Neuron (in vitro differentiated cells): ENCODE results near the gene SLC18A3.

Experiments used
- H2AFZ ChIP-seq: one replicate; pipeline ENCODE4 v1.6.1; 2013; ENCODE audit warnings: low read depth, mild to moderate bottlenecking, inconsistent platforms, low read length, moderate library complexity
- H3K27me3 ChIP-seq: one replicate; pipeline ENCODE4 v1.6.1; 2013; ENCODE audit warnings: low read length; ENCODE audit not compliant: insufficient read depth
- H3K36me3 ChIP-seq: one replicate; pipeline ENCODE4 v1.6.1; 2013; ENCODE audit warnings: low read length; ENCODE audit not compliant: insufficient read depth
- H3K4me1 ChIP-seq: one replicate; pipeline ENCODE4 v1.6.1; 2013; ENCODE audit warnings: low read length; ENCODE audit not compliant: insufficient read depth
- H3K4me3 ChIP-seq: 2 replicates; pipeline ENCODE4 v1.5.1; 2013; ENCODE audit warnings: mild to moderate bottlenecking, low read length, moderate library complexity
- H3K9me3 ChIP-seq: one replicate; pipeline ENCODE4 v1.6.1; 2013; ENCODE audit warnings: low read length

Gene SLC18A3

GRCh38 chr10:49657606-49658005 is 47.5 kb downstream of the SLC18A3 start:
- H3K9me3 ChIP-seq, result no peaks in the 10 kb centered on the region
- H3K4me1 ChIP-seq, result peaks cover 2% of the 10 kb centered on the region
- H3K4me3 ChIP-seq, result no peak overlapping the region
- peaks cover 4% of the 10 kb centered on the region for H3K27me3 ChIP-seq
- no peaks in the 10 kb centered on the region for H3K36me3 ChIP-seq
- no peak overlapping the region for H2AFZ ChIP-seq

GRCh38 chr10:49661140-49661856 is 51.2 kb downstream of the SLC18A3 start:
- no peaks in the 10 kb centered on the region for H3K36me3 ChIP-seq
- H3K27me3 ChIP-seq, result no peaks in the 10 kb centered on the region
- no peak overlapping the region for H3K4me3 ChIP-seq
- no peaks in the 10 kb centered on the region for H3K9me3 ChIP-seq
- H3K4me1 ChIP-seq, result peaks cover 2% of the 10 kb centered on the region
- no peak overlapping the region for H2AFZ ChIP-seq
